AG04450 (cell line): ENCODE data around the gene ABLIM1. TPM values are rescaled to one million over a fixed set of nuclear protein-coding genes. Genes with fewer than 3 reads are reported as not detected.

ENCODE experiments used
- CTCF ChIA-PET: fragments of 300-600, 350-600 bp; formaldehyde crosslinking; extraction: SDS; loops from one replicate; lab custom pipeline; 2022; ENCODE audit warnings: antibody characterized with exemption, inconsistent platforms; lab: Charles Lee
- POLR2A ChIA-PET: fragments of 350-600 bp; formaldehyde crosslinking; extraction: SDS; loops from one replicate; lab custom pipeline; 2021; ENCODE audit warnings: antibody characterized with exemption, inconsistent platforms; lab: Yijun Ruan, JAX
- DNase-seq: peaks from one replicate; pipeline ENCODE4 v3.0.0-alpha.2; 2011; ENCODE audit warnings: low read depth, low spot score
- H3K27ac ChIP-seq: one replicate; pipeline ENCODE4 v1.5.1; 2012; ENCODE audit warnings: low read depth, low read length, control low read depth
- H3K27me3 ChIP-seq: one replicate; pipeline ENCODE4 v1.6.0; 2012; ENCODE audit warnings: low read length; ENCODE audit not compliant: control insufficient read depth, insufficient read depth
- H3K4me3 ChIP-seq: 2 replicates; pipeline ENCODE4 v1.5.1; 2011; ENCODE audit warnings: mild to moderate bottlenecking, low read depth, low read length, control low read depth
- H3K9me3 ChIP-seq: 2 replicates; pipeline ENCODE4 v1.5.1; 2012; ENCODE audit warnings: low read length; ENCODE audit not compliant: control insufficient read depth, insufficient read depth
- polyA plus RNA-seq: library from polyadenylated mRNA; depleted of rRNA; stranded (reverse); fragments of >200 nt; gene quantifications from 2 replicates; pipeline ENCODE4 v1.2.3, GENCODE V29; 2011
- TF ChIP-seq, protein P1 (sequence below): IDR thresholded peaks from 2 replicates; pipeline ENCODE4 v1.5.1; 2011; ENCODE audit warnings: low read depth, low read length, control low read depth, inconsistent platforms

Gene ABLIM1
- polyA plus RNA-seq, 1 experiment = 6.4 TPM

GRCh38 chr10:114576716-114577115 is 81.4 kb downstream of the ABLIM1 start:
- CTCF ChIA-PET = no interaction called here

DNA sequence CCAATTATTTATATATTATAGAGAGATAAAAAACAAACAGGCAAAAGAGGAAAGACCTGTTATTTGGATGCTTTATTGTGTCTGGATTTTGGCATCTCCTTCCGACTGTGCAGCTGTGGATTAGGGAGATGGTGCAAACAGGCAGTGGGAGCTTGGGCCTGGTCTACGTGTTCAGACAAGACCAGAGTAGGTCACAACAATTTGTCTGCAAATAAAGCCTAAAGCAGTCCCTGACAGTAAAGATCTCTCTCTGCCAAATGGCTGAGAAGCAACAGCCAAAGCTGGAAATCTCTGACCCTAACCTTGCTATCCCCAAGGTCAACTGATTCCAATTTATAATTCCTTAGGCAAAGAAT is 82.0 kb downstream of the ABLIM1 start:
- no peak for DNase-seq
- ChIA-PET CTCF (no interaction called here), POLR2A (no interaction called here)
- no peaks in the 10 kb centered on the region for H3K27me3 ChIP-seq
- no peak overlapping the region for H3K27ac ChIP-seq
- TF ChIP-seq, protein P1, sequence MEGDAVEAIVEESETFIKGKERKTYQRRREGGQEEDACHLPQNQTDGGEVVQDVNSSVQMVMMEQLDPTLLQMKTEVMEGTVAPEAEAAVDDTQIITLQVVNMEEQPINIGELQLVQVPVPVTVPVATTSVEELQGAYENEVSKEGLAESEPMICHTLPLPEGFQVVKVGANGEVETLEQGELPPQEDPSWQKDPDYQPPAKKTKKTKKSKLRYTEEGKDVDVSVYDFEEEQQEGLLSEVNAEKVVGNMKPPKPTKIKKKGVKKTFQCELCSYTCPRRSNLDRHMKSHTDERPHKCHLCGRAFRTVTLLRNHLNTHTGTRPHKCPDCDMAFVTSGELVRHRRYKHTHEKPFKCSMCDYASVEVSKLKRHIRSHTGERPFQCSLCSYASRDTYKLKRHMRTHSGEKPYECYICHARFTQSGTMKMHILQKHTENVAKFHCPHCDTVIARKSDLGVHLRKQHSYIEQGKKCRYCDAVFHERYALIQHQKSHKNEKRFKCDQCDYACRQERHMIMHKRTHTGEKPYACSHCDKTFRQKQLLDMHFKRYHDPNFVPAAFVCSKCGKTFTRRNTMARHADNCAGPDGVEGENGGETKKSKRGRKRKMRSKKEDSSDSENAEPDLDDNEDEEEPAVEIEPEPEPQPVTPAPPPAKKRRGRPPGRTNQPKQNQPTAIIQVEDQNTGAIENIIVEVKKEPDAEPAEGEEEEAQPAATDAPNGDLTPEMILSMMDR = no peak
- H3K4me3 ChIP-seq = no peak overlapping the region
- H3K9me3 ChIP-seq = no peaks in the 10 kb centered on the region

More at GRCh38 chr10:114576716-114577115, 81.4 kb downstream of the ABLIM1 start:
- H3K4me3 ChIP-seq = no peak overlapping the region
- no peak for DNase-seq
- TF ChIP-seq, protein P1 = no peak
- H3K27ac ChIP-seq = no peak overlapping the region
- POLR2A ChIA-PET = no interaction called here
- H3K9me3 ChIP-seq = no peaks in the 10 kb centered on the region
- no peaks in the 10 kb centered on the region for H3K27me3 ChIP-seq

- TF ChIP-seq, protein P1 = no peak
- Histone ChIP-seq H3K27me3 (no peaks in the 10 kb centered on the region), H3K9me3 (no peaks in the 10 kb centered on the region), H3K27ac (no peak overlapping the region), H3K4me3 (no peak overlapping the region)
- DNase-seq = no peak
- ChIA-PET POLR2A (no interaction called here), CTCF (no interaction called here)
Measured at GRCh38 chr10:114575417-114576131, 82.5 kb downstream of the ABLIM1 start.

- H3K9me3 ChIP-seq = no peaks in the 10 kb centered on the region
- POLR2A ChIA-PET = no interaction called here
- CTCF ChIA-PET = interaction anchor here (1.5 kb wide), 1 partner anchor 213 kb away, joined by 5 read pairs; no protein-coding TSS in a partner anchor
- H3K27me3 ChIP-seq = no peaks in the 10 kb centered on the region
- TF ChIP-seq, protein P1 = no peak
- H3K4me3 ChIP-seq = no peak overlapping the region
- DNase-seq = no peak
- H3K27ac ChIP-seq = no peak overlapping the region
Measured at GRCh38 chr10:114573330-114574045, 84.6 kb downstream of the ABLIM1 start.
